IMR-90 (cell line): ENCODE measurements around the gene ATRX. TPM values are rescaled to one million over a fixed set of nuclear protein-coding genes. Genes with fewer than 3 reads are reported as not detected.

Experiments used
- ATAC-seq: fragments of 200-7000 bp; cut with Tn5 transposase; 2 replicates; pipeline ENCODE4 v1.9.1; 2020; ENCODE audit warnings: low read depth, mild to moderate bottlenecking, moderate library complexity
- BruUV-seq: library from RNA; stranded (reverse); fragments of 400-500 nt; replicated peaks from 2 replicates; lab custom pipeline; 2021; lab: Mats Ljungman, UMichigan
- CTCF ChIA-PET: fragments of 300-600 bp; formaldehyde crosslinking; extraction: SDS; loops from one replicate; lab custom pipeline; 2021; ENCODE audit warnings: antibody characterized with exemption; lab: Yijun Ruan, JAX
- POLR2A ChIA-PET: fragments of 300-600 bp; sonication (Branson Sonifier 250); formaldehyde crosslinking; loops from one replicate; lab custom pipeline; 2022; ENCODE audit warnings: antibody characterized with exemption; ENCODE audit not compliant: unreplicated experiment; lab: Charles Lee
- DNase-seq: peaks from one replicate; pipeline ENCODE4 v3.0.0; 2013
- H2AFZ ChIP-seq: replicated peaks from 2 replicates; pipeline ENCODE3; 2013; ENCODE audit warnings: low read length, mild to moderate bottlenecking; ENCODE audit not compliant: poor library complexity
- H2AK5ac ChIP-seq: 2 replicates; pipeline ENCODE4 v1.6.1; 2013; ENCODE audit warnings: low read depth, low read length, inconsistent platforms
- H2AK9ac ChIP-seq: replicated peaks from 2 replicates; pipeline ENCODE3; 2013; ENCODE audit warnings: mild to moderate bottlenecking, low read depth, low read length, moderate library complexity; ENCODE audit not compliant: poor library complexity
- H2BK120ac ChIP-seq: 2 replicates; pipeline ENCODE4 v1.6.1; 2013; ENCODE audit warnings: low read depth, low read length, inconsistent platforms
- H2BK15ac ChIP-seq: 3 replicates; pipeline ENCODE4 v1.6.1; 2013; ENCODE audit warnings: low read depth, low read length, inconsistent platforms
- H2BK20ac ChIP-seq: 2 replicates; pipeline ENCODE4 v1.6.1; 2013; ENCODE audit warnings: low read depth, mild to moderate bottlenecking, inconsistent platforms, low read length, moderate library complexity
- H2BK5ac ChIP-seq: 2 replicates; pipeline ENCODE4 v1.6.1; 2013; ENCODE audit warnings: mild to moderate bottlenecking, low read depth, low read length, inconsistent platforms; ENCODE audit not compliant: poor library complexity, severe bottlenecking
- H3K14ac ChIP-seq: replicated peaks from 2 replicates; pipeline ENCODE4 v1.6.1; 2013; ENCODE audit warnings: low read depth, low read length, inconsistent platforms
- H3K18ac ChIP-seq: 2 replicates; pipeline ENCODE4 v1.6.1; 2013; ENCODE audit warnings: low read depth, low read length, control low read depth
- H3K23ac ChIP-seq: 2 replicates; pipeline ENCODE4 v1.6.1; 2013; ENCODE audit warnings: low read depth, low read length, inconsistent platforms
- H3K27ac ChIP-seq: 2 replicates; pipeline ENCODE4 v1.5.1; 2013; ENCODE audit warnings: mild to moderate bottlenecking, control low read depth, low read length; ENCODE audit not compliant: insufficient read depth
- H3K27me3 ChIP-seq: 2 replicates; pipeline ENCODE4 v1.6.1; 2013; ENCODE audit warnings: low read length; ENCODE audit not compliant: control insufficient read depth, insufficient read depth
- H3K36me3 ChIP-seq: 2 replicates; pipeline ENCODE4 v1.6.1; 2013; ENCODE audit warnings: low read length, mixed read lengths; ENCODE audit not compliant: control insufficient read depth, insufficient read depth
- H3K4ac ChIP-seq: 2 replicates; pipeline ENCODE4 v1.6.1; 2013; ENCODE audit warnings: low read depth, low read length, inconsistent platforms
- H3K4me1 ChIP-seq: 2 replicates; pipeline ENCODE4 v1.6.1; 2013; ENCODE audit warnings: low read length, mixed read lengths; ENCODE audit not compliant: control insufficient read depth, insufficient read depth
- H3K4me2 ChIP-seq: 2 replicates; pipeline ENCODE4 v1.6.1; 2013; ENCODE audit warnings: low read depth, mild to moderate bottlenecking, control low read depth, low read length, moderate library complexity
- H3K4me3 ChIP-seq: 2 replicates; pipeline ENCODE4 v1.5.1; 2013; ENCODE audit warnings: low read depth, mild to moderate bottlenecking, control low read depth, low read length, moderate library complexity; ENCODE audit not compliant: insufficient read depth
- H3K56ac ChIP-seq: 2 replicates; pipeline ENCODE4 v1.6.1; 2013; ENCODE audit warnings: low read length, inconsistent platforms; ENCODE audit not compliant: insufficient read depth; ENCODE audit errors: extremely low read depth
- H3K79me1 ChIP-seq, 2 experiments: 2 replicates each; pipeline ENCODE4 v1.6.1; 2013; ENCODE audit warnings: low read length in 2 of 2, inconsistent platforms in 1 of 2, low read depth in 1 of 2
- H3K9ac ChIP-seq: 2 replicates; pipeline ENCODE4 v1.6.1; 2013; ENCODE audit warnings: low read depth, low read length, control low read depth
- H3K9me1 ChIP-seq: 2 replicates; pipeline ENCODE4 v1.6.1; 2013; ENCODE audit warnings: low read length, inconsistent platforms; ENCODE audit not compliant: insufficient read depth
- H3K9me3 ChIP-seq: 2 replicates; pipeline ENCODE4 v1.6.1; 2013; ENCODE audit warnings: low read length; ENCODE audit not compliant: control insufficient read depth, insufficient read depth
- H4K20me1 ChIP-seq: 2 replicates; pipeline ENCODE4 v1.6.1; 2013; ENCODE audit warnings: low read length, inconsistent platforms; ENCODE audit not compliant: insufficient read depth
- H4K5ac ChIP-seq: 2 replicates; pipeline ENCODE4 v1.6.1; 2013; ENCODE audit warnings: mild to moderate bottlenecking, low read depth, low read length, control low read depth
- H4K8ac ChIP-seq, 2 experiments: 2 replicates each; pipeline ENCODE4 v1.6.1; 2013; ENCODE audit warnings: low read depth in 2 of 2, low read length in 2 of 2, control low read depth in 1 of 2, inconsistent platforms in 1 of 2
- H4K91ac ChIP-seq: 2 replicates; pipeline ENCODE4 v1.6.1; 2013; ENCODE audit warnings: low read depth, low read length, inconsistent platforms; ENCODE audit not compliant: insufficient read depth
- MAFK ChIP-seq: IDR thresholded peaks from 2 replicates; pipeline ENCODE4 v1.6.1; 2012; ENCODE audit warnings: low read depth, low read length, improper control_type of control experiment
- POLR2A ChIP-seq: IDR thresholded peaks from 2 replicates; pipeline ENCODE4 v1.6.1; 2012; ENCODE audit warnings: mild to moderate bottlenecking, low read depth, low read length
- WGBS, 2 experiments: methylation state at CpG; one replicate each; pipeline versions ENCODE4 v1.1.5 to v1.1.7; 2013; ENCODE audit warnings: missing lambda C conversion rate in 2 of 2; ENCODE audit not compliant: insufficient read length in 1 of 2; ENCODE audit errors: extremely low coverage in 2 of 2; 5-methylcytosine and 5-hydroxymethylcytosine counted together
- dilution Hi-C: fragments of 300-500 bp; cut with HindIII; formaldehyde crosslinking; loops from one replicate; pipeline ENCODE4 v1.14.3; 2018; ENCODE audit warnings: low sequenced_read_pairs; ENCODE audit not compliant: unreplicated experiment
- in situ Hi-C: fragments of 300-500 bp; cut with MboI; formaldehyde crosslinking; loops from 3 replicates; pipeline ENCODE4 v1.14.3; 2019; ENCODE audit warnings: low sequenced_read_pairs, inconsistent platforms, mixed read lengths
- intact Hi-C: fragments of 100-400 bp; cut with micrococcal nuclease; formaldehyde crosslinking; loops from 2 replicates; pipeline ENCODE4 v1.10.0; 2022
- polyA plus RNA-seq, 3 experiments: library from polyadenylated mRNA; depleted of rRNA; stranded (reverse); fragments of >200 nt; gene quantifications; 2 replicates each; pipeline ENCODE4 v1.2.3, GENCODE V29; 2012; ENCODE audit warnings: low replicate concordance in 1 of 3
- total RNA-seq: library from RNA; depleted of rRNA; stranded (reverse); fragments of >200 nt; gene quantifications from 2 replicates; pipeline ENCODE4 v1.2.3, GENCODE V29; 2012

The ATRX gene
- total and polyA plus RNA-seq, 2 of the 4 experiments (the other 2 are of a cell fraction), result 20.7 to 73.8 TPM

DNA sequence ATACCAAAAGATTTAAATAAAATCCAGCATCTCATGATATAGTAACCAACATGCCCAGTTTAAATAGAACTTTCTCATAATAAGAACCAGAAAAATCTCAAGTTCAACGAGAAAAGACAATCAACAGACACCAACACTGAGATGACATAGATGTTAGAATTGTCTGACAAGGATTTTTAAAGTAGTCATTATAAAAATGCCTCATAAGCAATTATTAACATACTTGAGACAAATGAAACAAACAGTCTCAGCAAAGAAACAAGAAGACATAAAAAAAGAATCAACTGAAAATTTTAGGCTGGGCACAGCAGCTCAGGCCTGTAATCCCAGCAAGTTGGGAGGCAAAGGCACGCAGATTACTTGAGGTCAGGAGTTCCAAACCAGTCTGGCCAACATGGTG, 220.7 kb downstream of the ATRX start:
- Histone ChIP-seq H2BK5ac (no peak overlapping the region), H3K18ac (no peak overlapping the region), H3K79me1 (no peaks in the 10 kb centered on the region), H3K27ac (no peak overlapping the region), H4K20me1 (no peaks in the 10 kb centered on the region), H4K5ac (no peak overlapping the region), H2AK5ac (no peak overlapping the region), H3K9me1 (no peaks in the 10 kb centered on the region; the same call in 1 of the 2 replicates), H3K4ac (no peak overlapping the region), H2BK120ac (no peak overlapping the region), H3K4me2 (no peak overlapping the region), H2AK9ac (no peak overlapping the region), H3K14ac (no peak overlapping the region), H3K4me1 (no peaks in the 10 kb centered on the region), H3K56ac (no peak overlapping the region), H3K27me3 (no peaks in the 10 kb centered on the region), H2BK20ac (no peak overlapping the region), H3K9me3 (no peaks in the 10 kb centered on the region), H4K8ac (no peak overlapping the region), H3K4me3 (no peak overlapping the region), H2BK15ac (no peak overlapping the region), H4K91ac (no peak overlapping the region), H3K36me3 (peaks cover 4% of the 10 kb centered on the region; the same call in 1 of the 2 replicates), H2AFZ (no peak overlapping the region), H3K23ac (no peak overlapping the region), H3K9ac (no peak overlapping the region)
- ChIA-PET POLR2A (no interaction called here), CTCF (no interaction called here)
- BruUV-seq, result no TSS peak
- DNase-seq, result no peak
- in situ Hi-C loops (no loop called here), dilution Hi-C loops (no loop called here), intact Hi-C loops (no loop called here)
- no peak for ATAC-seq
- WGBS, 2 experiments, result 80% methylated on average over 1 of the region's 2 CpGs; no CpG with 5 or more reads in 1 of the 2 experiments
- TF ChIP-seq MAFK (peak; percentile 88), POLR2A (no peak)
